ENCODE data around the gene REPS2.
"Not testable (repeated sequence)": the region's sequence is repeated elsewhere in the genome, so short reads cannot be mapped to it uniquely, and the experiment has no call there.

REPS2 gene

GRCh38 chrX:16958356-16958755 is 11.9 kb downstream of the REPS2 start:
- H3K4me3 ChIP-seq (ENCODE audit: low read depth, low read length): no peak overlapping the region
- no peak for DNase-seq (ENCODE audit: low read depth)
- TF ChIP-seq, protein P1, sequence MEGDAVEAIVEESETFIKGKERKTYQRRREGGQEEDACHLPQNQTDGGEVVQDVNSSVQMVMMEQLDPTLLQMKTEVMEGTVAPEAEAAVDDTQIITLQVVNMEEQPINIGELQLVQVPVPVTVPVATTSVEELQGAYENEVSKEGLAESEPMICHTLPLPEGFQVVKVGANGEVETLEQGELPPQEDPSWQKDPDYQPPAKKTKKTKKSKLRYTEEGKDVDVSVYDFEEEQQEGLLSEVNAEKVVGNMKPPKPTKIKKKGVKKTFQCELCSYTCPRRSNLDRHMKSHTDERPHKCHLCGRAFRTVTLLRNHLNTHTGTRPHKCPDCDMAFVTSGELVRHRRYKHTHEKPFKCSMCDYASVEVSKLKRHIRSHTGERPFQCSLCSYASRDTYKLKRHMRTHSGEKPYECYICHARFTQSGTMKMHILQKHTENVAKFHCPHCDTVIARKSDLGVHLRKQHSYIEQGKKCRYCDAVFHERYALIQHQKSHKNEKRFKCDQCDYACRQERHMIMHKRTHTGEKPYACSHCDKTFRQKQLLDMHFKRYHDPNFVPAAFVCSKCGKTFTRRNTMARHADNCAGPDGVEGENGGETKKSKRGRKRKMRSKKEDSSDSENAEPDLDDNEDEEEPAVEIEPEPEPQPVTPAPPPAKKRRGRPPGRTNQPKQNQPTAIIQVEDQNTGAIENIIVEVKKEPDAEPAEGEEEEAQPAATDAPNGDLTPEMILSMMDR (IDR thresholded peaks at IDR 0.05; ENCODE audit: low read depth, low read length, missing control alignments): no peak

- H3K4me3 ChIP-seq (ENCODE audit: low read depth, low read length); DNase-seq (ENCODE audit: low read depth): not testable (repeated sequence)
Observed at GRCh38 chrX:16962661-16963060, 16.2 kb downstream of the REPS2 start.

- H3K4me3 ChIP-seq (ENCODE audit: low read depth, low read length): no peak overlapping the region
- TF ChIP-seq, protein P1 (IDR thresholded peaks at IDR 0.05; ENCODE audit: low read depth, low read length, missing control alignments): no peak
- DNase-seq (ENCODE audit: low read depth): no peak
Observed at GRCh38 chrX:16963216-16963615, 16.8 kb downstream of the REPS2 start.

GRCh38 chrX:16964976-16965375 is 18.5 kb downstream of the REPS2 start:
- DNase-seq (ENCODE audit: low read depth); H3K4me3 ChIP-seq (ENCODE audit: low read depth, low read length): not testable (repeated sequence)

GRCh38 chrX:16966752-16967448 is 20.4 kb downstream of the REPS2 start:
- no peak for DNase-seq (ENCODE audit: low read depth)
- TF ChIP-seq, protein P1 (IDR thresholded peaks at IDR 0.05; ENCODE audit: low read depth, low read length, missing control alignments): no peak

GRCh38 chrX:16968753-16969152 is 22.3 kb downstream of the REPS2 start:
- DNase-seq (ENCODE audit: low read depth); H3K4me3 ChIP-seq (ENCODE audit: low read depth, low read length): not testable (repeated sequence)

More at GRCh38 chrX:16966752-16967448, 20.4 kb downstream of the REPS2 start:
- no peak overlapping the region for H3K4me3 ChIP-seq (ENCODE audit: low read depth, low read length)

DNA sequence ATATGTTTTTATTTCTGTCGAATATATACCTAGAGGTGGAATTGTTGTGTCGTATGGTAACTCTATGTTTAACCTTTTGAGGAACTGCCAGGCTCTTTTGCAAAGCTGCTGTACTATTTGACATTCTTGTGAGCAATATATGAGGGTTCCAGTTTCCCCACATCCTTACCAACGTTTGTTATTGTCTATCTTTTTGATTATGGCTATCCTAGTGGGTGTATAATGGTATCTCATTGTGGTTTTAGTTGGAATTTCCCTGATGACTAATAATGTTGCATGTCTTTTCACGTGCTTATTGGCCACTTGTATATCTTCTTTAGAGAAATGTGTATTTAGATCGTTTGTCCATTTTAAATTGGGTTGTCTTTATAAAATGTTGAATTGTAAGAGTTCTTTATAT is 24.5 kb downstream of the REPS2 start:
- TF ChIP-seq, protein P1 (IDR thresholded peaks at IDR 0.05; ENCODE audit: low read depth, low read length, missing control alignments): no peak
- H3K4me3 ChIP-seq (ENCODE audit: low read depth, low read length): no peak overlapping the region
- DNase-seq (ENCODE audit: low read depth): no peak

DNA sequence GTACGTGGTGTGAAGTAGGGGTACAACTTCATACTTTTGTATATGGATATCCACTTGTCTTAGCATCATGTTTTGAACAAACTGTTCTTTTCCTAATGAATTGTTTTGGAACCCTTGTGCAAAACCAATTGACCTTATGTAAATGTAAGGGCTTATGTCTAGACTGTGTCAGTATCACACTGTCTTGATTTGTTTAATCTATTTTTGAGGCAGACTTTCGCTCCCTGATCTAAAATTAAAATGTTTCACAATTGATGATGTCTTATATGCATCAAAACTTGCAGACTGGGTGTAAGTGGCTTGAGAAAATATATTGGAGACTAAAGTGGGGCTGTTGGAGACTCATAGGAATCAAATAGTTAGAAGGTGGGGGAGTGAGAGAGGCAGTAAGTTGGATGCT is 25.2 kb downstream of the REPS2 start:
- TF ChIP-seq, protein P1 (IDR thresholded peaks at IDR 0.05; ENCODE audit: low read depth, low read length, missing control alignments): no peak
- no peak overlapping the region for H3K4me3 ChIP-seq (ENCODE audit: low read depth, low read length)
- DNase-seq (ENCODE audit: low read depth): no peak

Measured in GM12864 (cell line).